CD14-positive monocyte (primary cell): ENCODE data around the gene RSAD2. TPM values are rescaled to one million over a fixed set of nuclear protein-coding genes. Genes with fewer than 3 reads are reported as not detected.

Experiments
- DNase-seq, 3 donors: peaks; one replicate each; pipeline ENCODE4 v3.0.0-alpha.2; 2011 to 2022
- H2AFZ ChIP-seq: 2 replicates; pipeline ENCODE4 v1.6.0; 2012; ENCODE audit warnings: mild to moderate bottlenecking, low read depth, low read length, inconsistent platforms; ENCODE audit not compliant: insufficient read depth, poor library complexity, severe bottlenecking
- H3K27ac ChIP-seq, 2 donors: 1 replicate in 1 of 2; 2 replicates in 1 of 2; pipeline ENCODE4 v1.5.1; 2012 to 2013; ENCODE audit warnings: low read length in 2 of 2, control low read depth in 1 of 2, inconsistent platforms in 1 of 2, low read depth in 1 of 2, mild to moderate bottlenecking in 1 of 2
- H3K27me3 ChIP-seq, 2 donors: one replicate each; pipeline versions ENCODE4 v1.6.0 to v1.6.1; 2011 to 2013; ENCODE audit warnings: low read length in 2 of 2; ENCODE audit not compliant: control insufficient read depth in 2 of 2, insufficient read depth in 2 of 2
- H3K36me3 ChIP-seq, 2 donors: replicated peaks in 1 of 2; 1 replicate in 1 of 2; 2 replicates in 1 of 2; pipeline versions ENCODE4 v1.5.1 to v1.6.1; 2012 to 2013; ENCODE audit warnings: low read length in 2 of 2, control low read depth in 1 of 2, inconsistent platforms in 1 of 2, mild to moderate bottlenecking in 1 of 2; ENCODE audit not compliant: insufficient read depth in 2 of 2, control insufficient read depth in 1 of 2
- H3K4me1 ChIP-seq, 2 donors: 1 replicate in 1 of 2; 2 replicates in 1 of 2; pipeline versions ENCODE4 v1.5.1 to v1.6.1; 2012 to 2013; ENCODE audit warnings: low read length in 2 of 2, control low read depth in 1 of 2, inconsistent platforms in 1 of 2, mild to moderate bottlenecking in 1 of 2, moderate library complexity in 1 of 2; ENCODE audit not compliant: insufficient read depth in 2 of 2, control insufficient read depth in 1 of 2
- H3K4me2 ChIP-seq: replicated peaks from 2 replicates; pipeline ENCODE3; 2012; ENCODE audit warnings: low read length, moderate library complexity, mild to moderate bottlenecking; ENCODE audit not compliant: poor library complexity, severe bottlenecking; ENCODE audit errors: extremely low read depth
- H3K4me3 ChIP-seq, 3 experiments: fragments of 200-600 bp in 1 of 3; sonication (generic) in 1 of 3; replicated peaks in 1 of 3; 1 replicate in 2 of 3; 2 replicates in 1 of 3; pipeline ENCODE4 v1.5.1; 2011 to 2013; ENCODE audit warnings: low read length in 3 of 3, mild to moderate bottlenecking in 3 of 3, control low read depth in 2 of 3, low read depth in 2 of 3, inconsistent platforms in 1 of 3, moderate library complexity in 1 of 3
- H3K79me2 ChIP-seq: 2 replicates; pipeline ENCODE4 v1.6.0; 2012; ENCODE audit warnings: mild to moderate bottlenecking, control low read depth, inconsistent platforms, low read length, moderate library complexity; ENCODE audit not compliant: insufficient read depth
- H3K9ac ChIP-seq: 2 replicates; pipeline ENCODE4 v1.6.0; 2017; ENCODE audit warnings: low read length, mild to moderate bottlenecking; ENCODE audit not compliant: insufficient read depth, poor library complexity, severe bottlenecking
- H3K9me3 ChIP-seq, 2 donors: replicated peaks in 1 of 2; 1 replicate in 1 of 2; 2 replicates in 1 of 2; pipeline versions ENCODE4 v1.5.1 to v1.6.1; 2012 to 2013; ENCODE audit warnings: low read length in 2 of 2, control low read depth in 1 of 2; ENCODE audit not compliant: control insufficient read depth in 1 of 2, insufficient read depth in 1 of 2
- H4K20me1 ChIP-seq: 2 replicates; pipeline ENCODE4 v1.6.0; 2012; ENCODE audit warnings: mild to moderate bottlenecking, low read length, control low read depth, moderate library complexity; ENCODE audit not compliant: insufficient read depth
- H3K27ac Mint-ChIP-seq, 7 donors: one replicate each; pipeline ENCODE4 v1.8.0; 2020; ENCODE audit warnings: mild to moderate bottlenecking in 7 of 7, mixed read lengths in 7 of 7, moderate library complexity in 6 of 7, inconsistent platforms in 2 of 7
- H3K27me3 Mint-ChIP-seq, 3 donors: one replicate each; pipeline ENCODE4 v1.8.0; 2021 to 2022; ENCODE audit warnings: low read depth in 3 of 3, mild to moderate bottlenecking in 3 of 3, mixed read lengths in 3 of 3, moderate library complexity in 3 of 3, inconsistent platforms in 1 of 3
- H3K36me3 Mint-ChIP-seq, 2 donors: one replicate each; pipeline ENCODE4 v1.8.0; 2020; ENCODE audit warnings: mixed read lengths in 2 of 2, inconsistent platforms in 1 of 2, mild to moderate bottlenecking in 1 of 2
- H3K4me1 Mint-ChIP-seq: one replicate; pipeline ENCODE4 v1.8.0; 2020; ENCODE audit warnings: mild to moderate bottlenecking, mixed read lengths
- H3K4me3 Mint-ChIP-seq, 2 donors: one replicate each; pipeline ENCODE4 v1.8.0; 2020; ENCODE audit warnings: mild to moderate bottlenecking in 2 of 2, mixed read lengths in 2 of 2, moderate library complexity in 1 of 2
- H3K9me3 Mint-ChIP-seq, 7 donors: one replicate each; pipeline ENCODE4 v1.8.0; 2020 to 2022; ENCODE audit warnings: mixed read lengths in 7 of 7, mild to moderate bottlenecking in 6 of 7, moderate library complexity in 6 of 7, inconsistent platforms in 2 of 7
- WGBS: methylation state at CpG from one replicate; pipeline ENCODE4 v1.1.5; 2013; ENCODE audit warnings: missing lambda C conversion rate; ENCODE audit not compliant: insufficient coverage; 5-methylcytosine and 5-hydroxymethylcytosine counted together
- intact Hi-C, 2 donors: fragments of 100-400 bp; cut with micrococcal nuclease; formaldehyde crosslinking; loops; one replicate each; pipeline versions ENCODE4 v1.15.0 to v1.15.1; 2023
- polyA plus RNA-seq, 3 donors: library from polyadenylated mRNA; depleted of rRNA in 1 of 3; unstranded in 2 of 3; stranded (reverse) in 1 of 3; fragments of 300-500 nt in 2 of 3; fragments of >200 nt in 1 of 3; fragmentation: Illumina TruSeq in 2 of 3; gene quantifications; 1 replicate in 2 of 3; 2 replicates in 1 of 3; pipeline ENCODE4 v1.2.3, GENCODE V29; 2012 to 2021
- TF ChIP-seq, protein P1 (sequence below): fragments of 200-600 bp; IDR thresholded peaks from one replicate; pipeline ENCODE4 v1.8.0; 2022; ENCODE audit warnings: antibody characterized with exemption, mild to moderate bottlenecking

The RSAD2 gene
- polyA plus RNA-seq, 3 donors, result 6.0 to 12.6 (median 10.3) TPM

DNA sequence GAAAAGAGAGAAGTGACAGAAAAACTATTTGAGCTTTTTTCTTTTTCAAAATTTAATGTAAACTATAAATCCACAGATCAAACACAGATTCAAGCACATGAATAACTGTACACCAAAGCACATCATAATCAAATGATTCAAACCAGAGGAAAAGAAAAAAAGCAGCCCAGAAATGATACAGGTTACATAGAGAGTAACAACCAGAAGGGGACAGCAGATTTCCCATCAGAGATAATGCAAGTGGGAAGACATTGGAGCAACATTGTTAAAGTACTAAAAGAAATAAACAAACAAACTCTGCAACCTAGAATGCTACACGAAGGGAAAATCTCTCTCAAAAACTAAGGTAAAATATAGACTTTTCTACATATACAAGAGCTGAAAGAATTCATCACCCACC is 46.3 kb upstream of the RSAD2 start:
- Mint-ChIP-seq H3K4me1 (peaks cover 13% of the 10 kb centered on the region), H3K9me3 (peaks cover 6 to 33% (median 24%) of the 10 kb centered on the region in 7 donors), H3K27me3 (peaks cover 0 to 5% (median 0%) of the 10 kb centered on the region in 3 donors), H3K27ac (no peak overlapping the region), H3K4me3 (no peak overlapping the region), H3K36me3 (peaks cover 0 to 5% of the 10 kb centered on the region in 2 donors)
- Histone ChIP-seq H3K4me1 (peaks cover 6 to 7% of the 10 kb centered on the region in 2 donors), H3K36me3 (no peaks in the 10 kb centered on the region), H3K9ac (no peak overlapping the region), H3K4me3 (no peak overlapping the region), H3K4me2 (no peak overlapping the region), H3K9me3 (peaks cover 5 to 6% of the 10 kb centered on the region in 2 donors), H3K27ac (no peak overlapping the region), H4K20me1 (no peaks in the 10 kb centered on the region), H3K79me2 (no peaks in the 10 kb centered on the region), H2AFZ (no peak overlapping the region), H3K27me3 (no peaks in the 10 kb centered on the region)
- DNase-seq, result no peak
- TF ChIP-seq, protein P1, sequence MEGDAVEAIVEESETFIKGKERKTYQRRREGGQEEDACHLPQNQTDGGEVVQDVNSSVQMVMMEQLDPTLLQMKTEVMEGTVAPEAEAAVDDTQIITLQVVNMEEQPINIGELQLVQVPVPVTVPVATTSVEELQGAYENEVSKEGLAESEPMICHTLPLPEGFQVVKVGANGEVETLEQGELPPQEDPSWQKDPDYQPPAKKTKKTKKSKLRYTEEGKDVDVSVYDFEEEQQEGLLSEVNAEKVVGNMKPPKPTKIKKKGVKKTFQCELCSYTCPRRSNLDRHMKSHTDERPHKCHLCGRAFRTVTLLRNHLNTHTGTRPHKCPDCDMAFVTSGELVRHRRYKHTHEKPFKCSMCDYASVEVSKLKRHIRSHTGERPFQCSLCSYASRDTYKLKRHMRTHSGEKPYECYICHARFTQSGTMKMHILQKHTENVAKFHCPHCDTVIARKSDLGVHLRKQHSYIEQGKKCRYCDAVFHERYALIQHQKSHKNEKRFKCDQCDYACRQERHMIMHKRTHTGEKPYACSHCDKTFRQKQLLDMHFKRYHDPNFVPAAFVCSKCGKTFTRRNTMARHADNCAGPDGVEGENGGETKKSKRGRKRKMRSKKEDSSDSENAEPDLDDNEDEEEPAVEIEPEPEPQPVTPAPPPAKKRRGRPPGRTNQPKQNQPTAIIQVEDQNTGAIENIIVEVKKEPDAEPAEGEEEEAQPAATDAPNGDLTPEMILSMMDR, result no peak
- intact Hi-C loops, result no loop called here
- WGBS, result no CpG with 5 or more reads among the region's 1 CpG

DNA sequence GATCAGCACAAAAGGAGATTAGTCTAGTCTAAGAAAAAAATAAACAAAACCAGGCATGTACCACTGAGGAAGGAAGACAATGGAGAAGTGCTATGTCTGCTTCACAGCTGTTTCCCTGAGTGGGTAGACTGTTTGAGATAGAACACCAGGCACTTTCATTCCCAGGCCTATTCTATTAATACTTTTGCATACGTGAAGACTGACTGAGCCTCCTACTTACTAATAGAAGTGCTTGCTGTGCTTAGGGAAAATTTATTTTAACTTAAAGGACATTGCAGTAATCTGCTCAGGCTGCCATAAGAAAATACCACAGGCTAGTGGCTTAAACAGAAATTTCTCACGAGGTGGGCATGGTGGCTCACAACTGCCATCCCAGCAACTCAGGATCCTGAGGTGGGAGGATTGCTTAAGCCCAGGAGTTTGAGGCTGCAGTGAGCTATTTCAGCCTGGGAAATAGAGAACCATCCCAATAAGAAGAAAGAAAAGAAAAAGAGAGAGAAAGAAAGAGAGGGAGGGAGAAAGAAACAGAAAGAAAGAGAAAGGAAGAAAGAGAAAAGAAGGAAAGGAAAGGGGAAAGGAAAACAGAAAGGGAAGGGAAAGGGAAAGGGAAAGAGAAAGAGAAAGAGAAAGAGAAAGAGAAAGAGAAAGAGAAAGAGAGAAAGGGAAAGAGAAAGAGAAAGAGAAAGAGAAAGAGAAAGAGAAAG is 44.8 kb upstream of the RSAD2 start:
- Mint-ChIP-seq H3K27ac (peak overlapping the region in 1 of 7 donors; percentile 66), H3K36me3 (peaks cover 0 to 5% of the 10 kb centered on the region in 2 donors), H3K27me3 (peaks cover 0 to 5% (median 0%) of the 10 kb centered on the region in 3 donors), H3K4me3 (peak overlapping the region in 1 of 2 donors; percentile 6), H3K4me1 (peaks cover 6% of the 10 kb centered on the region), H3K9me3 (peaks cover 6 to 38% (median 24%) of the 10 kb centered on the region in 7 donors)
- H3K79me2 ChIP-seq, result no peaks in the 10 kb centered on the region
- no peaks in the 10 kb centered on the region for H3K36me3 ChIP-seq
- H3K9ac ChIP-seq, result no peak overlapping the region
- H2AFZ ChIP-seq, result no peak overlapping the region
- intact Hi-C loops, result no loop called here
- WGBS, result no CpG with 5 or more reads among the region's 2 CpGs
- no peaks in the 10 kb centered on the region for H3K27me3 ChIP-seq
- no peaks in the 10 kb centered on the region for H3K4me1 ChIP-seq
- H3K9me3 ChIP-seq, result peaks cover 5 to 6% of the 10 kb centered on the region in 2 donors
- no peak overlapping the region for H3K27ac ChIP-seq
- no peak for DNase-seq
- H3K4me3 ChIP-seq, result no peak overlapping the region
- H4K20me1 ChIP-seq, result no peaks in the 10 kb centered on the region
- TF ChIP-seq, protein P1, result no peak
- H3K4me2 ChIP-seq, result no peak overlapping the region
